Measurements from ENCODE around the gene SORL1. TPM values are rescaled to one million over a fixed set of nuclear protein-coding genes. Genes with fewer than 3 reads are reported as not detected.

The SORL1 gene
- total and polyA plus RNA-seq, 9 of the 15 experiments (the other 6 are each of a cell fraction or from before 2014, with no cell fraction given) = 0.01 to 0.66 TPM; not detected in 7

DNA sequence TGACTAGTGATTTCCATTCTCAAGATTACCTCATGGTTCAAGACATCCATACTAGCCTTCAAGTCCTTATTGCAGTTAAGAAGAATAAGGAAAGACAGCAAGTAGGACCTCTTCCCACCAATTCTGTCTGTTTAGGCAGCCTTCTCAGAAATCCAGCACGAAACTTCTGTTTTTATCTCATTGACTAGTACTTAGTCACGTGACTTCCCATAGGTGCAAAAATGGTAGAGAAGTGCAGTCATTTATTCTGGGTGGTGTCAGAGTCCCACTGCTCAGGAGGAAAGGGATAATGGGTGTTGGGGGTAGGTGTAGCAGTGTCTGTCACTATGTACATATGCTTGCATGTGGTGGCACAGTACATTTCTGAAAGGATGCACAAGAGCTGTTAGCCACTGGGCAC is 58.3 kb downstream of the SORL1 start:
- no peak overlapping the region for H3K4me3 ChIP-seq
- no peak overlapping the region for H3K9ac ChIP-seq (ENCODE audit: insufficient read depth in 1 of 2, low read depth in 2 of 2, low read length in 2 of 2)
- H3K4me2 ChIP-seq (ENCODE audit: insufficient read depth, low read length) = no peak overlapping the region
- ATAC-seq = no peak
- no peak for DNase-seq (ENCODE audit: extremely low read depth in 1 of 4, low spot score in 3 of 4)
- no peak for FAIRE-seq
- intact Hi-C loops (cut with micrococcal nuclease) (no loop called here), in situ Hi-C loops (cut with MboI) (no loop called here)
- BruUV-seq (replicated peaks) = no TSS peak
- no peaks in the 10 kb centered on the region for H3K36me3 ChIP-seq (ENCODE audit: control insufficient read depth, insufficient read depth, low read length)
- no peaks in the 10 kb centered on the region for H3K9me3 ChIP-seq (replicated peaks; ENCODE audit: control insufficient read depth, insufficient read depth, low read depth, low read length)
- H3K9me1 ChIP-seq (ENCODE audit: control insufficient read depth, insufficient read depth, low read length) = no peaks in the 10 kb centered on the region
- no peaks in the 10 kb centered on the region for H3K79me2 ChIP-seq (ENCODE audit: control insufficient read depth, insufficient read depth, low read length)
- peaks cover 0 to 4% of the 10 kb centered on the region in 2 experiments; a peak in 1 of 5 replicates for H3K27me3 ChIP-seq (ENCODE audit: control insufficient read depth in 2 of 2, insufficient read depth in 2 of 2, low read length in 2 of 2)
- 0% methylated on average over 2 of the region's 2 CpGs for WGBS (ENCODE audit: insufficient coverage, low coverage, missing lambda C conversion rate)
- TF ChIP-seq HSF4 (CRISPR knock-in tag; IDR thresholded peaks at IDR 0.05; ENCODE audit: borderline replicate concordance) (no peak), TOE1 (IDR thresholded peaks at IDR 0.05; ENCODE audit: borderline replicate concordance) (0 out of 2 replicates have a peak, but pooled peaks have one; percentile 30), TOE1 (CRISPR knock-in tag; IDR thresholded peaks at IDR 0.05; ENCODE audit: borderline replicate concordance, low read depth) (no peak), CBFA2T2 (conservative IDR thresholded peaks at IDR 0.05) (peak; percentile 40), RAD51 (IDR thresholded peaks at IDR 0.05; ENCODE audit: borderline replicate concordance, low read depth) (peak; percentile 69), TFE3 (CRISPR knock-in tag; IDR thresholded peaks at IDR 0.05) (peak; percentile 92)
- TF ChIP-seq, protein P1, sequence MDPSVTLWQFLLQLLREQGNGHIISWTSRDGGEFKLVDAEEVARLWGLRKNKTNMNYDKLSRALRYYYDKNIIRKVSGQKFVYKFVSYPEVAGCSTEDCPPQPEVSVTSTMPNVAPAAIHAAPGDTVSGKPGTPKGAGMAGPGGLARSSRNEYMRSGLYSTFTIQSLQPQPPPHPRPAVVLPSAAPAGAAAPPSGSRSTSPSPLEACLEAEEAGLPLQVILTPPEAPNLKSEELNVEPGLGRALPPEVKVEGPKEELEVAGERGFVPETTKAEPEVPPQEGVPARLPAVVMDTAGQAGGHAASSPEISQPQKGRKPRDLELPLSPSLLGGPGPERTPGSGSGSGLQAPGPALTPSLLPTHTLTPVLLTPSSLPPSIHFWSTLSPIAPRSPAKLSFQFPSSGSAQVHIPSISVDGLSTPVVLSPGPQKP (CRISPR knock-in tag; IDR thresholded peaks at IDR 0.05) = no peak
- no peaks in the 10 kb centered on the region for H3K4me1 ChIP-seq (replicated peaks in 1 of 2; ENCODE audit: control insufficient read depth in 2 of 2, insufficient read depth in 2 of 2, low read length in 2 of 2)
- H2AFZ ChIP-seq (ENCODE audit: low read depth, low read length) = no peak overlapping the region
- ChIA-PET CTCF (ENCODE audit: low intra/inter-chr PET ratio) (no interaction called here), POLR2A (no interaction called here)
- no peaks in the 10 kb centered on the region for H4K20me1 ChIP-seq (replicated peaks; ENCODE audit: control insufficient read depth, insufficient read depth, low read length)
- H3K27ac ChIP-seq (ENCODE audit: extremely low read depth, low read depth, low read length) = no peak overlapping the region
